Neural progenitor cell (in vitro differentiated cells): ENCODE data around the gene JAZF1. TPM values are rescaled to one million over a fixed set of nuclear protein-coding genes. Genes with fewer than 3 reads are reported as not detected.

Source experiments
- DNase-seq: peaks from one replicate; pipeline ENCODE4 v3.0.0-alpha.2; 2016; ENCODE audit warnings: low spot score
- H2AFZ ChIP-seq: fragments of 200-600 bp; sonication (generic); replicated peaks from 2 replicates; pipeline ENCODE4 v1.6.1; 2016; ENCODE audit warnings: antibody characterized with exemption
- H3F3A ChIP-seq: fragments of 200-600 bp; sonication (generic); 2 replicates; pipeline ENCODE4 v1.6.1; 2016; ENCODE audit warnings: antibody characterized with exemption, low read depth
- H3K27ac ChIP-seq: fragments of 200-600 bp; sonication (generic); 2 replicates; pipeline ENCODE4 v1.5.1; 2016; ENCODE audit warnings: mild to moderate bottlenecking
- H3K27me3 ChIP-seq: fragments of 200-600 bp; sonication (generic); 2 replicates; pipeline ENCODE4 v1.6.1; 2016; ENCODE audit warnings: mild to moderate bottlenecking, moderate library complexity
- H3K36me3 ChIP-seq: fragments of 200-600 bp; sonication (generic); 2 replicates; pipeline ENCODE4 v1.5.1; 2016
- H3K4me1 ChIP-seq: fragments of 200-600 bp; sonication (generic); 2 replicates; pipeline ENCODE4 v1.6.1; 2016; ENCODE audit warnings: mixed run types
- H3K4me2 ChIP-seq: fragments of 200-600 bp; sonication (generic); 2 replicates; pipeline ENCODE4 v1.6.1; 2016
- H3K4me3 ChIP-seq: fragments of 200-600 bp; sonication (generic); 2 replicates; pipeline ENCODE4 v1.5.1; 2016
- H3K79me2 ChIP-seq: fragments of 200-600 bp; sonication (generic); 2 replicates; pipeline ENCODE4 v1.6.1; 2016; ENCODE audit warnings: low read depth
- H3K9ac ChIP-seq: fragments of 200-600 bp; sonication (generic); 2 replicates; pipeline ENCODE4 v1.6.1; 2016
- H3K9me3 ChIP-seq: fragments of 200-600 bp; sonication (generic); 2 replicates; pipeline ENCODE4 v1.5.1; 2016; ENCODE audit warnings: low read depth
- H4K20me1 ChIP-seq: fragments of 200-600 bp; sonication (generic); 2 replicates; pipeline ENCODE4 v1.6.1; 2016; ENCODE audit warnings: low read depth
- H3K27ac Mint-ChIP-seq: 3 replicates; pipeline ENCODE4 v1.8.0; 2021; ENCODE audit warnings: mixed read lengths
- H3K27me3 Mint-ChIP-seq: 2 replicates; pipeline ENCODE4 v1.8.0; 2022; ENCODE audit warnings: low read depth, mild to moderate bottlenecking, inconsistent platforms, moderate library complexity, mixed read lengths; ENCODE audit not compliant: insufficient read depth
- H3K36me3 Mint-ChIP-seq: 3 replicates; pipeline ENCODE4 v1.8.0; 2021; ENCODE audit warnings: mixed read lengths
- H3K4me1 Mint-ChIP-seq: 3 replicates; pipeline ENCODE4 v1.8.0; 2021; ENCODE audit warnings: mixed read lengths
- H3K4me3 Mint-ChIP-seq: 3 replicates; pipeline ENCODE4 v1.8.0; 2021; ENCODE audit warnings: mild to moderate bottlenecking, moderate library complexity, mixed read lengths
- H3K9me3 Mint-ChIP-seq: 3 replicates; pipeline ENCODE4 v1.8.0; 2020; ENCODE audit warnings: mixed read lengths
- CTCF ChIP-seq: fragments of 200-600 bp; sonication (generic); IDR thresholded peaks from 2 replicates; pipeline ENCODE4 v1.5.1; 2017; ENCODE audit warnings: antibody characterized with exemption, mild to moderate bottlenecking
- EZH2 ChIP-seq: fragments of 200-600 bp; sonication (generic); IDR thresholded peaks from 2 replicates; pipeline ENCODE4 v1.6.1; 2017; ENCODE audit warnings: antibody characterized with exemption, mild to moderate bottlenecking, moderate library complexity
- EZH2phosphoT487 ChIP-seq: fragments of 200-600 bp; sonication (generic); IDR thresholded peaks from 2 replicates; pipeline ENCODE4 v1.6.1; 2017; ENCODE audit warnings: antibody characterized with exemption
- total RNA-seq: library from RNA; depleted of rRNA; stranded (reverse); fragments of >200 nt; gene quantifications from 2 replicates; pipeline ENCODE4 v1.2.3, GENCODE V29; 2015; ENCODE audit warnings: low replicate concordance

Gene JAZF1
- total RNA-seq, 1 donor from 2014 or later, result 3.1 TPM

- no peaks in the 10 kb centered on the region for H4K20me1 ChIP-seq
- H3K4me1 ChIP-seq, result peaks cover 31% of the 10 kb centered on the region
- no peak overlapping the region for H3K9ac ChIP-seq
- no peak overlapping the region for H3K4me3 Mint-ChIP-seq
- no peak overlapping the region for H3K27ac Mint-ChIP-seq
- no peak overlapping the region for H3K4me3 ChIP-seq
- peaks cover 18% of the 10 kb centered on the region for H3F3A ChIP-seq
- no peaks in the 10 kb centered on the region for H3K27me3 ChIP-seq
- no peaks in the 10 kb centered on the region for H3K27me3 Mint-ChIP-seq
- no peak overlapping the region for H3K27ac ChIP-seq
- H3K36me3 ChIP-seq, result no peaks in the 10 kb centered on the region
- TF ChIP-seq EZH2, result no peak
- TF ChIP-seq CTCF, result no peak
- no peak for TF ChIP-seq EZH2phosphoT487
- no peak overlapping the region for H2AFZ ChIP-seq
- H3K36me3 Mint-ChIP-seq, result no peaks in the 10 kb centered on the region
- DNase-seq, result no peak
- peaks cover 28% of the 10 kb centered on the region for H3K4me1 Mint-ChIP-seq
- H3K9me3 Mint-ChIP-seq, result peaks cover 4% of the 10 kb centered on the region
- no peak overlapping the region for H3K4me2 ChIP-seq
- no peaks in the 10 kb centered on the region for H3K9me3 ChIP-seq
- no peaks in the 10 kb centered on the region for H3K79me2 ChIP-seq
These were observed 45.4 kb upstream of the JAZF1 start for GRCh38 chr7:28226003-28226402.

GRCh38 chr7:28225576-28225975 is 45.0 kb upstream of the JAZF1 start:
- no peaks in the 10 kb centered on the region for H3K79me2 ChIP-seq
- no peak overlapping the region for H3K4me2 ChIP-seq
- no peak overlapping the region for H3K27ac ChIP-seq
- no peaks in the 10 kb centered on the region for H3K27me3 ChIP-seq
- no peak overlapping the region for H3K9ac ChIP-seq
- TF ChIP-seq EZH2phosphoT487 (no peak), EZH2 (no peak), CTCF (no peak)
- H3K36me3 ChIP-seq, result no peaks in the 10 kb centered on the region
- H3K4me1 Mint-ChIP-seq, result peaks cover 26% of the 10 kb centered on the region
- H3K4me3 ChIP-seq, result no peak overlapping the region
- no peaks in the 10 kb centered on the region for H3K36me3 Mint-ChIP-seq
- no peak overlapping the region for H2AFZ ChIP-seq
- DNase-seq, result no peak
- no peak overlapping the region for H3K27ac Mint-ChIP-seq
- peaks cover 27% of the 10 kb centered on the region for H3K4me1 ChIP-seq
- H3K9me3 Mint-ChIP-seq, result peaks cover 4% of the 10 kb centered on the region
- no peaks in the 10 kb centered on the region for H3K27me3 Mint-ChIP-seq
- H3F3A ChIP-seq, result peaks cover 15% of the 10 kb centered on the region
- no peak overlapping the region for H3K4me3 Mint-ChIP-seq
- H3K9me3 ChIP-seq, result no peaks in the 10 kb centered on the region
- no peaks in the 10 kb centered on the region for H4K20me1 ChIP-seq

- H3K4me1 Mint-ChIP-seq, result peaks cover 19% of the 10 kb centered on the region
- no peak overlapping the region for H3K27ac Mint-ChIP-seq
- Histone ChIP-seq H2AFZ (no peak overlapping the region), H3K79me2 (no peaks in the 10 kb centered on the region), H3K4me2 (no peak overlapping the region), H3K4me3 (no peak overlapping the region), H3K9ac (no peak overlapping the region), H3K4me1 (peaks cover 18% of the 10 kb centered on the region), H3F3A (peaks cover 11% of the 10 kb centered on the region), H3K27ac (no peak overlapping the region), H3K36me3 (no peaks in the 10 kb centered on the region), H3K9me3 (no peaks in the 10 kb centered on the region), H4K20me1 (no peaks in the 10 kb centered on the region), H3K27me3 (no peaks in the 10 kb centered on the region)
- no peak overlapping the region for H3K4me3 Mint-ChIP-seq
- H3K36me3 Mint-ChIP-seq, result no peaks in the 10 kb centered on the region
- no peak for TF ChIP-seq EZH2phosphoT487
- no peak for TF ChIP-seq CTCF
- TF ChIP-seq EZH2, result no peak
- DNase-seq, result peak; percentile 16
- H3K9me3 Mint-ChIP-seq, result peaks cover 4% of the 10 kb centered on the region
- H3K27me3 Mint-ChIP-seq, result no peaks in the 10 kb centered on the region
These were observed 44.1 kb upstream of the JAZF1 start for GRCh38 chr7:28224675-28225074.
